Ramos (cell line): Measurements from ENCODE around the gene G2E3.
"Not testable (repeated sequence)": the region's sequence is repeated elsewhere in the genome, so short reads cannot be mapped to it uniquely, and the experiment has no call there.

Experiments used
- in situ Hi-C: fragments of 300-500 bp; cut with MboI; formaldehyde crosslinking; loops from one replicate; pipeline ENCODE4 v1.14.3; 2022; ENCODE audit warnings: low sequenced_read_pairs; ENCODE audit not compliant: unreplicated experiment

Gene G2E3

GRCh38 chr14:30558675-30559555, at the start of gene G2E3:
Gene G2E3, plus strand, starts transcription at chr14:30559158. Its CDS starts 21,922 bp downstream, at chr14:30581080.
- in situ Hi-C loops = no loop called here

- in situ Hi-C loops = no loop called here
Observed at GRCh38 chr14:30517737-30518136, 41.2 kb upstream of the G2E3 start.

- in situ Hi-C loops = no loop called here
Observed at GRCh38 chr14:30518867-30519560, 39.9 kb upstream of the G2E3 start.

GRCh38 chr14:30519961-30520360, 39.0 kb upstream of the G2E3 start:
- in situ Hi-C loops = no loop called here

GRCh38 chr14:30520536-30520935, 38.4 kb upstream of the G2E3 start:
- in situ Hi-C loops = no loop called here

- in situ Hi-C loops = no loop called here
Observed at GRCh38 chr14:30521899-30522736, 36.8 kb upstream of the G2E3 start.

- in situ Hi-C loops = no loop called here
Observed at GRCh38 chr14:30525833-30526232, 33.1 kb upstream of the G2E3 start.

GRCh38 chr14:30527196-30527595, 31.8 kb upstream of the G2E3 start:
- in situ Hi-C loops = no loop called here

GRCh38 chr14:30528119-30528518, 30.8 kb upstream of the G2E3 start:
- in situ Hi-C loops = no loop called here

GRCh38 chr14:30528778-30529642, 29.9 kb upstream of the G2E3 start:
- in situ Hi-C loops = no loop called here

- in situ Hi-C loops = no loop called here
Observed at GRCh38 chr14:30532264-30532663, 26.7 kb upstream of the G2E3 start.

GRCh38 chr14:30533126-30533525, 25.8 kb upstream of the G2E3 start:
- in situ Hi-C loops = no loop called here

- in situ Hi-C loops = no loop called here
Observed at GRCh38 chr14:30541318-30541717, 17.6 kb upstream of the G2E3 start.

- in situ Hi-C loops = not testable (repeated sequence)
Observed at GRCh38 chr14:30546735-30547134, 12.2 kb upstream of the G2E3 start.

- in situ Hi-C loops = no loop called here
Observed at GRCh38 chr14:30547388-30548048, 11.4 kb upstream of the G2E3 start.

GRCh38 chr14:30550335-30550734, 8.6 kb upstream of the G2E3 start:
- in situ Hi-C loops = no loop called here

GRCh38 chr14:30551460-30551859, 7.5 kb upstream of the G2E3 start:
- in situ Hi-C loops = no loop called here

- in situ Hi-C loops = no loop called here
Observed at GRCh38 chr14:30553311-30553989, 5.5 kb upstream of the G2E3 start.

- in situ Hi-C loops = no loop called here
Observed at GRCh38 chr14:30558362-30558674, 640 bp upstream of the G2E3 start.
